Right lobe of liver (tissue), 4 donors: ENCODE results near the gene FBXL17.

Experiments
- POLR2A ChIP-seq: fragments of 450-650 bp; IDR thresholded peaks from one replicate; pipeline ENCODE4 v1.6.1; 2017; ENCODE audit warnings: antibody characterized with exemption, mild to moderate bottlenecking
- TF ChIP-seq, protein P1 (sequence below), 4 donors: fragments of 200-600 bp in 3 of 4; fragments of 450-650 bp in 1 of 4; IDR thresholded peaks; one replicate each; pipeline versions ENCODE4 v1.5.1 to v1.8.0; 2016 to 2022; ENCODE audit warnings: antibody characterized with exemption in 4 of 4, mild to moderate bottlenecking in 2 of 4
- donor health status: DM: no; HTN: no; CAD: no.
- donor health status: DM: no; HTN: no; CAD: no.
- donor health status: DM: no; HTN: yes; CAD: no.

DNA sequence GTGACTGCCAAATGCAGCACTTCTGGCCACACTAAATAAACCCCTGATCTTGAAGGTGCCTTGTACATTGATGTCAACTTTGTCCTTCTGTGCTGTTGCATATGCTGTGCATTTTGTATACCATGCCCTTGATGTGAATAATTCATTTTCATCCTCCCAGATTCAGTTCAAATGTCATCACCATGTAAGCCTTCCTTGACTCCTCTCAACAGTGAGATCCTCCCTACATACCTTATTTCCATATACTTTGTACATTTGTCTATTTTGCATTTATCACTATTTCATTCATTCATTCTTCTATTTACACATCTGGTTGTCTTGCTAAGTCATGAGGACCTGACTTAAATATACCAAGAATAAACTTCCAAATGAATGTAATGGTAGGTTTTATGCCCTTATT, 438.0 kb downstream of the FBXL17 start:
- TF ChIP-seq, protein P1, sequence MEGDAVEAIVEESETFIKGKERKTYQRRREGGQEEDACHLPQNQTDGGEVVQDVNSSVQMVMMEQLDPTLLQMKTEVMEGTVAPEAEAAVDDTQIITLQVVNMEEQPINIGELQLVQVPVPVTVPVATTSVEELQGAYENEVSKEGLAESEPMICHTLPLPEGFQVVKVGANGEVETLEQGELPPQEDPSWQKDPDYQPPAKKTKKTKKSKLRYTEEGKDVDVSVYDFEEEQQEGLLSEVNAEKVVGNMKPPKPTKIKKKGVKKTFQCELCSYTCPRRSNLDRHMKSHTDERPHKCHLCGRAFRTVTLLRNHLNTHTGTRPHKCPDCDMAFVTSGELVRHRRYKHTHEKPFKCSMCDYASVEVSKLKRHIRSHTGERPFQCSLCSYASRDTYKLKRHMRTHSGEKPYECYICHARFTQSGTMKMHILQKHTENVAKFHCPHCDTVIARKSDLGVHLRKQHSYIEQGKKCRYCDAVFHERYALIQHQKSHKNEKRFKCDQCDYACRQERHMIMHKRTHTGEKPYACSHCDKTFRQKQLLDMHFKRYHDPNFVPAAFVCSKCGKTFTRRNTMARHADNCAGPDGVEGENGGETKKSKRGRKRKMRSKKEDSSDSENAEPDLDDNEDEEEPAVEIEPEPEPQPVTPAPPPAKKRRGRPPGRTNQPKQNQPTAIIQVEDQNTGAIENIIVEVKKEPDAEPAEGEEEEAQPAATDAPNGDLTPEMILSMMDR (IDR thresholded peaks at IDR 0.05), result no peak
- no peak for TF ChIP-seq POLR2A
